ENCODE measurements around the gene SUFU.
A peak's percentile ranks its signal among the peaks of the same experiment; 100 is the strongest.
"Not testable (repeated sequence)": the region's sequence is repeated elsewhere in the genome, so short reads cannot be mapped to it uniquely, and the experiment has no call there.

SUFU gene

DNA sequence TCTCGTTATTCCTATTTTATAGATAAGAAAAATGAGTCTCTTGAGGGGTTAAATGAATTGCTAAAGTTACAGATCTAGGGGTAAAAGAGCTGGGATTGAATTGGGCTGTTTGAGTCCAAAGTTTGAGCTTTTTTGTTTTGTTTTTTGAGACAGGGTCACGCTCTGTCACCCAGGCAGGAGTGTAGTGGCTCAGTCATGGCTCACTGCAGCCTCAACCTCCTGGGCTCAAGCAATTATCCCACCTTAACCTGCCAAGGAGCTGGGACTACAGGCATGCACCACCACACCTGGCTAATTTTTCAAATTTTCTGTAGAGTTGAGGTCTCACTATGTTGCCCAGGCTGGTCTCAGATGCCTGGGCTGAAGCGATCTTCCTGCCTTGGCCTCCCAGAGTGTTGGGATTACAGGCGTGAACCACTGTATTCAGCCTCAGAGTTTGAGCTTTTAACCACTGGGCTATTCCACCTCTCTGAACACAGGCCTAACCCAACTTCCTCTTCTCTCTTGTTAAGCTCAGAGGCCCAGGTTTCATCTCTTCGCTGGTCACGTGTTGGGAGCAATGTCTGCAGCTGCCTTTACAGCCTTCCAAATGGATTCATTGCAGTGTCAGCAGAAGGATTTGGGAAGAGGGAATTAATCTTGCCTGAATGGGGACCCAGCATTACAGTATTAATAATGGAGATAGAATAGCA lies 8.0 kb downstream of the SUFU start:
- DNase-seq = peak in 1 of 56 donors; percentile 19

DNA sequence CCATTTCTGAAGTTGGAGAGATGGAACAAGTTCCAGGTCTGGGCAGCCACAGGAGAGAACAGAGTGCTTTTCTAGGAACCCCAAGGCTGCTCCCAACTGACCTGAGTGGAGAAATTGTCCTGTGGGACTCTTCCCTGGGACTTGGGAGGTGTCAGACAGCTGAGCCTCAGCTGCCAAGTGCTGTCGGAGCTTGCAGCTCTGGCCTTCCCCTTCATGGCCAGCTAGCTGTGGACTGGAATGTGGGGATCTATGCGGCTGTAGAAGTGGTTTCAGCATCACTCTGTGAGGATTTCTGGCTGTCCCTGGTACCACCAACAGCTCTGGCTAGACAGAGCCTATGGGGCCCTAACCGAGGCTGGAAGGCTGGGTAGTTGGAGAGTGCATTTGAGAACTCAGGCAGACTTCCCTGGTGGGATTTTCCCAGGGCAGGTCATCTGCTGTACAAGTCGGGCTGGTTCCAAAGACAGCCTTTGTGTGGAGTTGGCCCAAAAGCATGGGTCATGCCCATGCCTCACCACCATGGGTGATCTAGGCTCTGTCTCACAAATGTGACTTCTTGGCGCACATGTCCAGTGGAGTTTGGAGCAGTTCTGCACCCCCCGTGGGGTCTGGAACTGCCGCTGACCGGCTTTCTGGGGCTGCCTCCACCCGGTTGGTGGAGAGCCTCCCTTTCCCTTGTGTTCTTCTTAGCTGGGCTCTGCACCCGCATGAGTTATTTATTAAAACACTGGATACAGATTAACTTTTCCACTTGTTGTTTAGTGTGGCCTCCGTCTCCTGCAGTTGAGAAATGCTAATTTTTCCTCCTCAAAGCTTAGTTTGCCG lies 10.9 kb downstream of the SUFU start:
- peak in 1 of 56 donors; percentile 18 for DNase-seq

DNA sequence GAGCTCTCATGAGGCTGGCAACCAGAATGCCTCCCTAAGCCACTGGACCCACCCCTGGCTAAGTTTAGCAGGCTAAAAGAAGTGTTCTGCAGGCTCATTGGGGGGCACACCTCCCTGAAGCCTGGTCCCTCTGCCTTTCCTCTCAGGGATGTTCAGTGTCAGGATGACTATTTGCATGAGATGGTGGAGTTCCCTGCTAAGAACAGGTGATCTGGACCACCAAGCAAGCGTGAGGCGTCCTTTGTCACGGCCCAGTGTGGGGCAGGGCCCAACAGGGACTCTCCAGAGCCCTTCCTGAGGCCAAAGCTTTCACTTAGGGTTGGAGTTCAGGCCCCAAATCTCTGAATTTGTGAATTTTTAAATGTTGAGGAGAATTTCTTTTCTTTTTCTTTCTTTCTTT lies 12.0 kb downstream of the SUFU start:
- no peak for DNase-seq

DNA sequence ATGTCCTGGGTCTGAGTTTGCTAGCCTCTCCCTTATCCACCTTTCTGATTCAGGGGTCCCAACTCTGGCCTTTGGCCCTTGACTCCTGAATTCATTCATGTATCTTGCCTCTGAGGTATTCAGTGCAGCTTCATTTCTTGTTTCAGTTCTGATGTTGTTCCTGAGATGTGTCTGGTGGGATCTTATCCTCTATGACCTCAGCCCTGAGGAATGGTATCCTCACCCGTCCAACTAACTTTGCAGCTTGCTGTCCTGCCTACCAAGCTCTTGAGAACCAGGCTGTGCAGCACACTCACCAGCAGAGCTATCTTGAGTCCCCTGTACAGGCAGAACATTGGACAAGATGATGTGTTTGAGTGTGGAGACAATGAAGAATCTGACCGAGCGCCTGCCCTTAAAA lies 13.8 kb downstream of the SUFU start:
- no peak for DNase-seq

DNA sequence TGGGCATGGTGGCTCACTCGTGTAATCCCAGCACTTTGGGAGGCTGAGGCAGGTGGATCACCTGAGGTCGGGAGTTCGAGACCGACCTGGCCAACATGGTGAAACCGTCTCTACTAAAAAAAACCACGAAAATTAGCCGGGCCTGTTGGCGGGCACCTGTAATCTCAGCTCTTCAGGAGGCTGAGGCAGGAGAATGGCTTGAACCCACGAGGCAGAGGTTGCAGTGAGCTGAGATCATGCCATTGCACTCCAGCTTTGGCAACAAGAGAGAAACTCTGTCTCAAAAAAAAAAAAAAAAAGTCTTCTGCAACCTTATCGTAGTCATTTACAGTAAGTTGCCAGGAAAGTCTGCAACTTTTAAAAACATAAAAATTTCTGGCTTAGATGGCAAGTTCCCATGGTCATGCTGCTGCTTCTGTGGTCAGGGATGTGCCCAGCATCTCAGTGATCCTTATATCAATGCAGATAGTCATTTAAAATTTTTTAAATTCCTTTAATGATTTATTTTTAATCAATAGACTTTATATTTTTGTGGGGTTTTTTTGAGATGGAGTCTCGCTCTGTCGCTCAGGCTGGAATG lies 15.6 kb downstream of the SUFU start:
- no peak for DNase-seq

DNA sequence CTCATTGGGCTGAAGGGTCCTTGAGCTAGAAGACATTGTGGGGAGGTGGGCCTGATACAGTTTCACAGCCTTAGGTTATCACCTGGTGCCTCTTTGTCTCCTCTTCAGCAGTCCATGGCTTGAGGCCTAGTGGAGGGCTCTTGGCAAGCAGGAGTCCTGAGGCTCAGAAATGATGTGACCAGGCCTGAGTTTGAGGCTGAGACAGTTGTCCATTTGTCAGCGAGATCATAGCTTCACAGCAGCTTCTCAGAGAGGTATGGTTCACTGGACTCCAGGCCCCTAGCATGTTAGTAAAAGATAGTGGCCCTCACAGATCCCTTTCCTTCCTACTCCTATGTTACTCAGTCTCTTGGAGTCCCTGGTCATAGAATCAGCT lies 19.1 kb downstream of the SUFU start:
- no peak for DNase-seq

DNA sequence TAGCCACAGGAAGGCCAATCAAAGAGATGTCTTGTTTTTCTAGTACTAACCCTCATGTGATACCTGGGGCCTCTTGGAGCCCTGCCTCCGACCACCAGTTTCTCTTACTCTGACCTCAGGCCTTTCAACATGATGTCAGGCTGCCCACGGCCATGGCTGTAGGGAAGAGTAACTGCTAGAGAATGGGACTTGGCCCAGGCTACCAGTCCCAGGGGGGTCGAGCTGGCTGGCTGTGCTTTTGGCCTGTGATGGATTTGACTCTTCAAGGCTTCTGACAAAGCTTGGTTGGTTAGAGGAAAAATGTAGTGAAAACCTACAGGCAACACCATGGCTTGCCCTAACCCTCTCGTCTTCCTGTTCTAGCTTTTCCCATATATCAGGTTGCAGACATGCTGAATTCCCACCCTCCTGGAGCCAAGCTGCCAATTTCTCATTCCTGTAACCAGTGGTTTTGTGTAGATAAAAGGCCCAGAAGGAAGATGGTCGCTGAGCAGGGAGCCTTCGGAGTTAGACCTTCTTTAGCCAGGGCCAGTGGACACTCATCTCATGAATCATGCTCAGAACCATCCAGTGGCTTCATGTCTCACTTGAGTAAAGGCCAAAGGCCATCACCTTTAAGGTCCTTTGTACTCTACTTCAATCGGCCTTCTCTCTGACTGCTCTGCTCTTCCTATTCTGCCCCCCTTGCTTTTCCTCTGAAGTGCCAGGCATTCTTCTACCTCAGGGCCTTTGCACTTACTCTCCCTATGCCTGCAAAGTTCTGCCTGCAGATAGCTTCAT lies 19.7 kb downstream of the SUFU start:
- DNase-seq = no peak

DNA sequence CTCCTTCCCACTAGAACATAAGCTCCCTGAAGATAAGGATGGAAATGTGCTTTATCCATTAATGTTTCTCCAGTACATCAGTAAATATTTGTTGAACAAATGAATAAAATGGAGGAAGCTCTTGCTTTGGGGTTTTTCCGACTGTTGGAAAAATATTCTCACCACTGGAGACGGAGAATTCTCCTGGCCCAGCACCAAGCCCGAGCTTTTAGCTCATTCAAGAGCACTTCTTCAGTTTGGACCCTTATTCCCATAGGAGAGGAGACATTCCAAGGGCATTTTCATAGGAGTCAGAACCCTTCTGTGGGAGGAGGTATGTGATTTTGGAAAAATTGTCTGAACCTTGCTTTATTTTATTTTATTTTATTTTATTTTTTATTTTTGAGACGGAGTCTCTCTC lies 21.0 kb downstream of the SUFU start:
- no peak for DNase-seq

DNA sequence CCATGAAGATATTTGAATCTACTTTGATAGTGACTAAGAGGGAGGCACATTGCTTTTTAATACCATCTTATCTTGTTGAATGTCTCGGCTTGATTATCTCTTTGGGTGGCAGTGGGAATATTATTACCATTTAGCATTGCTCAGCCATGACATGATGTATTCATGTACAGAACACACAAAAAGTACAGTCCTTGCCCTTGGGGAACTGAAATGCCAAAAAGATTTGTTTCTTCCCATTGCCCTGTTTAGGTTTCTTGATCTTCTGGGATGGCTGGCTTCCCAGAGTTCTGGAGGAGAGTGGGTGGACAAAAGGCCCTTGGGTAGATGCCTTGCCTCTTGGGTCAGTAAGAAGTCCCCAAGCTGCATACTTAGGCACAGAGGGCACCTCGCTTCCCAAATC lies 23.8 kb downstream of the SUFU start:
- no peak for DNase-seq

DNA sequence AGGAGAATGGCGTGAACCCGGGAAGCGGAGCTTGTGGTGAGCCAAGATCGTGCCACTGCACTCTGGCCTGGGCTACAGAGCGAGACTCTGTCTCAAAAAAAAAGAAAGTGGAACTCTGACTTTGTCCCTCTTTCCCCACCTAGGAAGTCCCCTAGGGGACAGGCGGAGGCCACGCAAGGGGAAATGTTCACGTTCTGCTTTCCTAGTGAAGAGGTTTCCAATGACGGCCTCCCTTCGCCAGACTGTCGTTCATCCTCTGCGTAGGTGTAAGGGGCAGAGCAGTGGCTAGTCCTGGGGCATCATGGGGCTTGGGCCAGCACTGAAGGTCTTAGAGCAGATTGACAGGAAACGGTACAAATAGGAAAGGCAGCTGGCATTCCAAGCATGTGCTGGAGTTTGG lies 30.6 kb downstream of the SUFU start:
- no peak for DNase-seq

DNA sequence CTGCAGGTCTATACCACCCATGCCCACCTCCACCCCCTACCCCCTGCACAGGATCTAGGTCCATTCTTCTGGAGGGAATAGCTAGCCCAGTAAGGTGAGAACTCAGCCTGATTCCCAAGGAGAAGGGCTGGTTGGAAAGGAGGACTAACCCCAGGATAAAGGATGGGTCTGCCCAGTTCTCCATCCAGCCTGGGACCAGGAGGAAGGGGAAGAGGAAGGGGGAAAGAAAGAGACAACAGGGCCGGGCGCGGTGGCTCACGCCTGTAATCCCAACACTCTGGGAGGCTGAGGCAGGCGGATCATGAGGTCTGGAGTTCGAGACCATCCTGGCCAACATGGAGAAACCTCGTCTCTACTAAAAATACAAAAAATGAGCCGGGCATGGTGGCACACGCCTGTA lies 31.2 kb downstream of the SUFU start:
- not testable (repeated sequence) for DNase-seq

DNA sequence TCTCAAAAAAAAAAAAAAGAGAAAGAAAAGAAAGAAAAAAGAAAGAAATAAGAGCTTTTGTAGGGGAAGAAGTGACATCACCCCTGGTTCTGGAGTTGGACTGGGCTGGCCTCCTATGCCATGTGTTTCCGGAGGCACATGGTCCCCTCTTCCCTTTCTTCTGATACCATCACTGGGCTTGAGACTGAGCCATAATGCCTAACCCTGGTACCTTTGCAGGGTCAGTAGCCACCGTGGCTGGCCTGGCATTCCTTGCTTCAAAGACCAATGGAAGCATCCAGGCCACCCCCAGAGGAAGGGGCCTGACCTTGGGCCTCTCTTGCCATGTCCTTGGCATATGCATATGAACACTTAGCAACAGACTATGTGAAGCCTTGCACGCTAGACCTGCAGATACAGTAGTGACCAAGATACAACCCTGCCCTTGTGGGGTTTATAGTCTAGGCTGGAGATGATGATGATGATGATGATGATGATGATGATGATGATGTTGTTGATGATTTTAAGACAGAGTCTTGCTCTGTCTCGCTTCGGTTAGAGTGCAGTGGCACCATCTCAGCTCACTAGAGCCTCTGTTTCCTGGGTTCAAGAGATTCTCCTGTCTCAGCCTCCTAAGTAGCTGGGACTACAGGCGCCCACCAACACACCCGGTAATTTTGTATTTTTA lies 31.8 kb downstream of the SUFU start:
- no peak for DNase-seq

DNA sequence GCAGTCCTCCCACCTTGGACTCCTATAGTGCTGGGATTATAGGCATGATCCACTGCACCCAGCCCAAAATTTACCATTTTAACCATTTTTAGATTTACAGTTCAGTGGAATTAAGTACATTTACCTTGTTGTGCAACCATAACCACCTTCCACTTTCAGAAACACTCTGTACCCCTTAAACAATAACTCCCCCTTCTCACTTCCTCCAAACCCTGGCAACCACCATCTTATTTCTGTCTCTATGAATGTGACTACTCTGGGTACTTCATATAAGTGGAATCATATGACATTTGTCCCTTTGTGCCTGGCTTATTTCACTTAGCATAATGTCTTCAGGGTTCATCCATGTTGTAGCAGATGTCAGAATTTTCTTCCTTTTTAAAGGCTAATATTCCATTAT lies 33.6 kb downstream of the SUFU start:
- DNase-seq = no peak

DNA sequence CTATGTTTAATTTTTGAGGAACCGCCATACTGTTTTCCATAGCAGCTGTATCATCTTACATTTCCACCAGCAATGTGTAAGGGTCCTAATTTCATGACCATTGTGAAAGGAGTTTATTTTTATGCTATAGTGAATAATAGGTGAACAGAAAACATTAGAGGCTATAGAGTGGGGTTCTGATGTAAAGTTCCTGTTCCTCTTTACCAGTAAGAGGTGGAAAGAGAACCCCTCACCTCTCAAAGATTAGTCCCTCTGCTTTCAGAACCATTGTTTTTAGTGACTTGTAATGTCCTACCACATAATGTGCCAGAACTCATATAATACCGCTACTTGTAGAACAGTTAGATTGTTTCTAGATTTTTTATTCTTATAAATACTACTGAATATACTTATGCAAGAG lies 34.2 kb downstream of the SUFU start:
- no peak for DNase-seq

DNA sequence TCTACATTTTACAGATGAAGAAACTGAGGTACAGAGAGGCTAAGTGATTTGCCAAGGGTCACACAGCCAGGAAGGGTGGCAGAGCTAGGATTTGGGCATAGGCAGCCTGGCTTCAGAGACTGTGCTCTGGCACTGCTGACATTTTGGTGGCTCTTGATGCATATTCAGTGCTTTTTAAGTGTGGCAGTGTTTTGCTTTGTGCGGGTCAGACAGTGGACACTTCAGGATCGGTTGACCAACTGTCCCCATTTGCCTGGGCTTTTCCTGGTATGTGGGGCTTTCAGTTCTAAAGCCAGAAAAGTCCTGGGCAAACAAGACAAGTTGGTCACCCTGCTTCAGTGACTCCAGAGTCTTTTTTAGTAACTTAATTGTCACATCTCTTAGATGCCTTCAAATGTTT lies 35.0 kb downstream of the SUFU start:
- no peak for DNase-seq

DNA sequence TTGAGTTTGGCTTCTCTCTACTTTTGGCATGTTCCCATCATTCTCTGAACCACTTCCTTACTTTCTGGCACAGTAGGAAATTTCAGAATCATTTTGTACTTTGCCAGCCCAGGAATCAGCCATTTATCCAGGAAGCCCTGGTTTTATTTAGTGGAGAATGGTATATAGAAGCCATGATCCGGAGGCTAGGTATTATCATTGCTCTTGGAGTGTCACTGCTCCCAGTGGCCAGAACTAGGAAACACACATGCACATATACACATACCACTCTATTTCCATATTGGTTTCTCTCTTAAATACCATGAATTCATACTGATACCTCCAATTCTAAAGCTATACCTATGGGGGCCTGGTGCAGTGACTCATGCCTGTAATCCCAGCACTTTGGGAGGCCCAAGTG lies 36.3 kb downstream of the SUFU start:
- no peak for DNase-seq

DNA sequence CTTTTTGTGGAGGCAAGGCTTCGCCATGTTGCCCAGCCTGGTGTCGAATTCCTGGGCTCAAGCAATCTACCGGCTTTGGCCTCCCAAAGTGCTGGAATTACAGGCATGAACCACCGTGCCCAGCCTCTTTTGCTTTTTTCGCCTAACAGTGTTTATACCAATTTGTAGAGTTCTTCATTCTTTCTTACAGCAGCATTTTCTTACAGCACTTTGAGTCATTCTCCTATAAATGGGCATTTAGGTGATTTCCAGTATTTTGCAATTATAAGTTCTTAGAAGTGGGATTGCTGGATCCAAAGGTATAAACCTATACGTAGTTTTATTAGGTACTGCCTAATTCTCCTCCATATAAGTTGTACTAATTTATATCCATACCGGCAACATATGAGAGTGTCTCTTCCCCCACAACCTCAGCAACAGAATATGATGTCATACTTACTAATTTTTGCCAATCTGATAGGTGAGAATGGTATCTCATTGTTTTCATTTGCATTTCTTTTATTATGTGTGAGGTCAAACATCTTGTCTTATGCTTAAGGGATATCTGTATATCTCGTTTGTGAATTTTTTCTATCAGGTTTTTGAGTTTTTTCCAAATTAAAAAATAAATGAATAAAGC lies 39.1 kb downstream of the SUFU start:
- DNase-seq = no peak

DNA sequence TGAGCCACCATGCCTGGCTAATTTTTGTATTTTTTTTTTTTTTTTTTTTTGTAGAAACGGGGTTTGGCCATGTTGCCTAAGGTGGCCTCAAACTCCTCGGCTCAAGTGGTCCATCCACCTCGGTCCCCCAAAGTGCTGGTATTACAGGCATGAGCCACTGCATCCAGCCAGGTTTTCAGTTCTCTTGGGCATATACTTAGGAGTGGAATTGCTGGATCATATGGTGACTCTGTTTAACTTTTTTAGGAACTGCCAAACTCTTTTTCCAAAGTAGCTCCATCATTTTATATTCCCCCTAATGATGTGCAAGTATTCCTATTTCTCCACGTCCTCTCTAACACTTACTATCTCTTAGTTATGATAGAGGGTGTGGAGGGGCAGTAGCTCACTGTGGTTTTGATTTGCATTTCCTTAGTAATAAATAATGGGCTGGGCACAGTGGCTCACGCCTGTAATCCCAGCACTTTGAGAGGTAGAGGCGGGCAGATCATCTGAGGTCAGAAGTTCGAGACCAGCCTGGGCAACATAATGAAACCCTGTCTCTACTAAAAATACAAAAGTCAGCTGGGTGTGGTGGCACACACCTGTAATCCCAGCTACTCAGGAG lies 41.6 kb downstream of the SUFU start:
- no peak for DNase-seq

DNA sequence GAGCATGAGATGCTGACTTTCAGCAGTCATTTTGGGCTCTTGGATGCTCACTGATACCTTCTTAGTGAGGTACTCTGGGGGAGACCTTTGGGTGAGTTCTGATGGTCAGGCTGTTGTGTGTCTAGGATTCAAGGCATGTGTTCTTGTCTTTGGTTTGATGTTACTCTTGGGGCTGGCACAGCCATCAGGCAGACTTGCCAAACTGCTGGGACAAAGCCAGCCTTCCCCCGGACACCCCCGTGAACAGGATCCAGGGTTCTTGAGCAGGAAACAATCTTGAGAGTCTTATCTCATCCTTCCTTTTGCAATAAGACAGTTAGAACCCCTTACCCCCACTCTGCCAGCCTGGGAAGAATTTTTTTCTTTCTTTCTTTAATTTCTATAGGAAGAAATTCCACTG lies 42.2 kb downstream of the SUFU start:
- DNase-seq = no peak

DNA sequence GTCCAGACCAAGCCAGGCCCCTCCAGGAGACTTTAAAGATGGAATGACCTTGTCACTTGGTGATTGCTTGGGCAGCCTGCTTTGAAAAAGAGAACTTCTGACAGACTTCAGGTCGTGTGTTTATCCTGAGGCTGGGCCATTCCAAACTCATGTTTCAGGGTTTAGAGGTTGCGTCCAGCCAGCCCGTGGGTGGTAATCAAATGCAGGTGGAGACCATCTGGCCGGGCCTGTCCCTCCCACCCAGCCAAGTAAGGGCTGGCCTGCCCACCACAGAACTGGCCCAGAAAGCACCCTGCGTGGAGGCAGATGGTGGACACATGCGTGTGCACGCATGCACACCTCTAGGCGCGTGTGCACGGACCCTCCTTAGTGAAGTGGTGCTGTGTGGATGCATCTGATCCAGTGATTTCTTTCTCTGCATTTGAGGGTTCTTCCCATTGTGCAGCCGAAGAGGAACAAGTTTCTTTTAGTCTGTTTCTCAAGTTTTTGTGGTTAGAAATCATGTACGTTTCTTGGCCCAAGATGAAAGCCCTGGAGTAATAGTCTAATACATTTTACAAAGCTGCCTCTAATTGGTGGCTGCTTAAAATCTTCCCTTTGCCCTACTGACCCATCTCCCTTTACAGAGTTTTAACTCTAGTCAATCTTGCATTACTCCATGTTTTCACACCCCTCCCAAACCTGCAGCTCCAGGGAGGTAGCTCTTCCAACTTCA lies 43.0 kb downstream of the SUFU start:
- DNase-seq = no peak

Measured in amygdala (tissue), 56 donors.